ENCODE data around the gene IMP3. TPM values are rescaled to one million over a fixed set of nuclear protein-coding genes. Genes with fewer than 3 reads are reported as not detected.
A peak's percentile ranks its signal among the peaks of the same experiment; 100 is the strongest.
"Not testable (repeated sequence)": the region's sequence is repeated elsewhere in the genome, so short reads cannot be mapped to it uniquely, and the experiment has no call there.

The IMP3 gene
- total RNA-seq (ENCODE audit: low replicate concordance): 81.7 and 82.1 TPM in 2 replicates

GRCh38 chr15:75639709-75640482 lies at the start of gene IMP3:
IMP3 (minus strand) TSS chr15:75640224; CDS start chr15:75640168, 56 bp downstream.
- peak within 1 kb of the TSS; percentile 99 for H3K4me3 ChIP-seq (ENCODE audit: low read depth, low read length)
- peak; percentile 96 for DNase-seq (ENCODE audit: low read depth)
- TF ChIP-seq CTCF (IDR thresholded peaks at IDR 0.05; ENCODE audit: insufficient read depth, low read length): no peak

- not testable (repeated sequence) for DNase-seq (ENCODE audit: low read depth); H3K4me3 ChIP-seq (ENCODE audit: low read depth, low read length)
Measured at GRCh38 chr15:75689429-75689828, 49.4 kb upstream of the IMP3 start.

GRCh38 chr15:75688831-75689230 lies 48.8 kb upstream of the IMP3 start:
- TF ChIP-seq CTCF (IDR thresholded peaks at IDR 0.05; ENCODE audit: insufficient read depth, low read length): no peak
- H3K4me3 ChIP-seq (ENCODE audit: low read depth, low read length): no peak overlapping the region
- no peak for DNase-seq (ENCODE audit: low read depth)

GRCh38 chr15:75688278-75688557 lies 48.2 kb upstream of the IMP3 start:
- no peak for DNase-seq (ENCODE audit: low read depth)
- TF ChIP-seq CTCF (IDR thresholded peaks at IDR 0.05; ENCODE audit: insufficient read depth, low read length): no peak
- no peak overlapping the region for H3K4me3 ChIP-seq (ENCODE audit: low read depth, low read length)

GRCh38 chr15:75687486-75688277 lies 47.7 kb upstream of the IMP3 start:
- H3K4me3 ChIP-seq (ENCODE audit: low read depth, low read length): no peak overlapping the region
- TF ChIP-seq CTCF (IDR thresholded peaks at IDR 0.05; ENCODE audit: insufficient read depth, low read length): no peak
- DNase-seq (ENCODE audit: low read depth): no peak

GRCh38 chr15:75686212-75686642 lies 46.2 kb upstream of the IMP3 start:
- peak; percentile 57 for DNase-seq (ENCODE audit: low read depth)
- H3K4me3 ChIP-seq (ENCODE audit: low read depth, low read length): not testable (repeated sequence)
- peak; percentile 76 for TF ChIP-seq CTCF (IDR thresholded peaks at IDR 0.05; ENCODE audit: insufficient read depth, low read length)

- H3K4me3 ChIP-seq (ENCODE audit: low read depth, low read length): no peak overlapping the region
- TF ChIP-seq CTCF (IDR thresholded peaks at IDR 0.05; ENCODE audit: insufficient read depth, low read length): no peak
- no peak for DNase-seq (ENCODE audit: low read depth)
Measured at GRCh38 chr15:75685195-75685594, 45.2 kb upstream of the IMP3 start.
